BLaER1 (cell line): ENCODE measurements around the gene GLIS1.
A peak's percentile ranks its signal among the peaks of the same experiment; 100 is the strongest.

ENCODE experiments used
- H3K27ac ChIP-seq: shearing (Covaris generic); formaldehyde crosslinking; 2 replicates; pipeline ENCODE4 v1.8.1; 2022
- H3K27me3 ChIP-seq: shearing (Covaris generic); formaldehyde crosslinking; 2 replicates; pipeline ENCODE4 v1.8.1; 2022
- H3K36me3 ChIP-seq: shearing (Covaris generic); formaldehyde crosslinking; 2 replicates; pipeline ENCODE4 v1.8.1; 2022
- H3K4me1 ChIP-seq: shearing (Covaris generic); formaldehyde crosslinking; 2 replicates; pipeline ENCODE4 v1.8.1; 2022
- H3K4me2 ChIP-seq: shearing (Covaris generic); formaldehyde crosslinking; 2 replicates; pipeline ENCODE4 v1.8.1; 2022
- H3K4me3 ChIP-seq: shearing (Covaris generic); formaldehyde crosslinking; 2 replicates; pipeline ENCODE4 v1.8.1; 2022
- H3K9ac ChIP-seq: shearing (Covaris generic); formaldehyde crosslinking; 2 replicates; pipeline ENCODE4 v1.8.1; 2022
- H3K9me3 ChIP-seq: shearing (Covaris generic); formaldehyde crosslinking; 2 replicates; pipeline ENCODE4 v1.8.1; 2022
- H4K20me1 ChIP-seq: shearing (Covaris generic); formaldehyde crosslinking; 2 replicates; pipeline ENCODE4 v1.8.1; 2022
- Cebpa-rat ChIP-seq: shearing (Covaris generic); IDR thresholded peaks from 2 replicates; pipeline ENCODE4 v1.8.1; 2022

GLIS1 gene

DNA sequence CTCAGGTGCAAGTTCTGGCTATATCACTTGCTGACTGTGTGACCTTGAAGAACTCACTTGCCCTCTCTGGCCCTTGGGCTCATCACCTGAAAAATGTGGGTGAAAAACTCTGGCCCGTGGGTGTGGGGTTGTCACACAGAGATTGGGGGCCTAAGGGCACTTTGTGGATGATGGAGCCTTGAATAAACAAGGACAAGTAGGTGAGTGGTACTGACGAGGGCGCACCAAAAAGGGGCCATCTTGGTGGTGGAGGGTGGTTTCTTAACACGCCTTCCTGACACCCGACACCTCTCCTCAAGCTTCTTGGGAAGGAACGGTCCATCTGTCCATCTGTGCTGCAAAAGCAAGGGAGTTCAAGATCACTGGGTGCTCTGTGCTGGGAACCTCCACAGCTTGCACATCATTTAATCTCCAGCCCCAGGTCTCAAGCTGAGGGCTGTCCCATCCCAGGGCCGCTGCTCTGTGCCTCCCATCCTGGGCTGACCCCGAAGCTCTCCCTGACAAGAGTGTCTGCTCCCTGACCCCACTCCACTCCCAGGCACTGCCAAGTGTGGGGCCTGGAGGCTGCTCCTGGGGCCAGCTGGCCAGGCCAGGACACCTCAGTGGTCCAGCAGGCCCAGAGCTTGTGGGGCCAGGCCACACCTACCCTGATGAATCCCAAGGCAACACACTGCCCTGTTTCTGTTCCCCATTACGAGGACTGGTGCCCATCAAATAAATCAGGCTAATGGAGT lies 97.3 kb downstream of the GLIS1 start:
- H3K9ac ChIP-seq = no peak overlapping the region
- no peaks in the 10 kb centered on the region for H3K36me3 ChIP-seq
- H3K27ac ChIP-seq = no peak overlapping the region
- peaks cover 27% of the 10 kb centered on the region for H3K4me1 ChIP-seq
- H3K27me3 ChIP-seq = no peaks in the 10 kb centered on the region
- no peak overlapping the region for H3K4me2 ChIP-seq
- H3K9me3 ChIP-seq = no peaks in the 10 kb centered on the region
- no peak overlapping the region for H3K4me3 ChIP-seq
- no peaks in the 10 kb centered on the region for H4K20me1 ChIP-seq
- no peak for TF ChIP-seq Cebpa-rat

DNA sequence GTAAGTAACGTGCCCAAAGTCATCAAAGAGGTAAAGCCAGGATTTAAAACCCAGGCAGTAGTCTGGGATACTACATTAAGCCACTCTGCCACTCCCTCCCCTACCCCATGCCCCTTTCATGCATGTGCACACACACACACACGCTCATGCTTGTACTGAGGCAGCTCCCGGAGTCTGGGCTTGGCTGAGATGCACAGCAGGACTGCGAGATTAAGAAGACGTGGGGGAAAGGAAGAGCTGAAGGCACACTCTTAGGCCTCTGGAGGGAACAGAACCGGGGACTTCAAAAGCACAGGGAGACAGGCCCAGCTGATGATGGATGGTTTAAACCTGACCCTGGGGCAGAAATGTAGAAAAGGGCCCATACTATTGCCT lies 98.3 kb downstream of the GLIS1 start:
- Histone ChIP-seq H3K27ac (no peak overlapping the region), H3K4me2 (no peak overlapping the region), H3K4me3 (no peak overlapping the region), H3K27me3 (no peaks in the 10 kb centered on the region), H4K20me1 (no peaks in the 10 kb centered on the region), H3K4me1 (peaks cover 27% of the 10 kb centered on the region), H3K9me3 (no peaks in the 10 kb centered on the region), H3K9ac (no peak overlapping the region), H3K36me3 (no peaks in the 10 kb centered on the region)
- TF ChIP-seq Cebpa-rat = no peak

DNA sequence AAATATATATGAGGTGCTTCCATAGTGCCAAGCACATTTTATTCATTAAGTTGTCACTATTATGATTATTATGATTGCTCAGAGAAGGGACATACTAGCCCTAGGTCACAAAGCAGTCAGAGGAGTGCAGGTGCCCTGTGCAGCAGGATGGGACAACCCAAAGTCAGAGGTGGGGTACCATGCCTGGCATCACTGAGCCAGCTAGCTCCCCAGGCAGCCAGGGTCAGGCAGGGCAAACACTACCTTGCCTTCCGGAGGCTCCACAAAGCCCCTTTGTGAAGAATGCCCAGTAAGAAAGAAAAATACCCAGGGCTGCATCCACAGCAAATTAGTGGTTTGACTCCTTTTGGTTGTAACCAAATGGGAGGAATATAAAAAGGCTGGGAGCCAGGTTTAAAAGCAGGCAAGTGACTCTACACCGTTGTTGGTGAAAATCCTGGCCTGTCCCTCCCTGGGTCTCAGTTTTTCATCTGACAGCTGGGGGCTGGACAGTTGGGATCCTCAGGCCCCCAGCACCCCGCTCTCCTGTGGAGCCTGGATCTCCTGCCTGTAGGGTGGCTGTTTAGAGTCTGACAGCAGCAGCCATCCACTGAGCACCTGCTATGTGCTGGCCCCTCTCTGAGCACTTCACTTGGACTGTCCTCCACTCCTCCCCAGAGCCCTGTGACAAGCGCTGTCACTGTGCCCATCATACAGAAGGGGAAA lies 98.8 kb downstream of the GLIS1 start:
- no peaks in the 10 kb centered on the region for H3K27me3 ChIP-seq
- no peaks in the 10 kb centered on the region for H3K9me3 ChIP-seq
- H3K27ac ChIP-seq = no peak overlapping the region
- no peaks in the 10 kb centered on the region for H4K20me1 ChIP-seq
- no peak overlapping the region for H3K4me2 ChIP-seq
- H3K4me3 ChIP-seq = no peak overlapping the region
- H3K9ac ChIP-seq = no peak overlapping the region
- TF ChIP-seq Cebpa-rat = no peak
- H3K4me1 ChIP-seq = peaks cover 27% of the 10 kb centered on the region
- no peaks in the 10 kb centered on the region for H3K36me3 ChIP-seq

DNA sequence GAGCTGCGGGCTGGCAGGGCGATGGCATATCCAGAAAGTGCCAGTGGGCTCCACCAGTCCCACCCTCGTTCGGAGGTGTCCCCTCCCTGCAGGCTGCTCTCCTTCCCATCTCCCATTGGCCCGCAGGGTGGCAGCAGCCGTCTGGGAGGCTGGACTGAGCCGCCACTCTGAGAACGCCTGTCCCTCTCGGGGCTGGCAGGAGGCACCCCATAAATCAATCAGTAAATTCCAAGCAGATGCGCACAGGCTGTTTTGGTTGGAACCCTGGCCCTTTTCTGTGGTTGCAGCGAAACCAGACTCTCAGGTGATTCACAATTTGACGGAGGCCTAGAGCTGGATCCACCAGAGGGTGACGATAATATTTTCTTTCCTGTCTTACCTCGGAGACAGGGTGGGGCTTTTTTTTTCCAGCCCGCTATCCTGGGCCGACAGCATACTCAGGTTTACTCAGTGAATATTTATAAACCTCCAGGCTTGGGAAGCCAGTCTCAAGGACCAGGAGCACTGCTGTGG lies 99.7 kb downstream of the GLIS1 start:
- H3K4me3 ChIP-seq = no peak overlapping the region
- peak overlapping the region; percentile 61 for H3K4me2 ChIP-seq
- no peaks in the 10 kb centered on the region for H3K36me3 ChIP-seq
- H3K4me1 ChIP-seq = peaks cover 27% of the 10 kb centered on the region
- TF ChIP-seq Cebpa-rat = no peak
- no peaks in the 10 kb centered on the region for H4K20me1 ChIP-seq
- H3K9ac ChIP-seq = no peak overlapping the region
- no peak overlapping the region for H3K27ac ChIP-seq
- no peaks in the 10 kb centered on the region for H3K9me3 ChIP-seq
- H3K27me3 ChIP-seq = no peaks in the 10 kb centered on the region

DNA sequence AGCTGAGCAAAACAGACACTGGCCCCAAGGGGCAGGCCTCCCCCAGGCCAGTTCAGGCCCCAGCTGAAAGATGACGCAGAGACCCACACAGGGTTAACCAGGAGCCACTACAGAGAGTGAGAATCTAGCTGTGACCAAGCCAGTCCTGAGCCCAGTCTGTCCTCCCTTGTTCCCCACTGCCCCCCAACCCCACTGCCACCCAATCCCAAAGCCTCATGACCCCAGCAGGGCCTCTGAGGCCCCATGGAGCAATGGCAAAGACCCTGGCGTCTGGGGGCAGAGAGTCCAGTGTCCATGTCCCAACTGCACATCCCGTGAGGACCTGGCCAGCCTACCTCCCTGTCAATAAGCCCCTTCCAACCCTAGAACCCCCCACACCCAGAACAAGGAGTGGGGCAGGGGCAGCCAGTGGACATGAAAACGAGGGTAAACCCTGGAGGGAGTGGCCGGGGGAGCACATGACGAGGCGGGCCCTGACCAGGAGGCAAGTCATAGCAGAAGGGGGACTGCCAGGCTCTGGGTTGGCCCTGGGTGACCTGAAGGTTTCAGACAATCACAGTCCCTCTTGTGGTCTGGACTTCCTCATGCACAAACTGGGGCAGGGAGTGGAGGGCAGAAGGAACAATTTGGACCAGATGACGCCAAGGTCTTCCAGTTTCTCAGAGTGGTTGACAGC lies 100.5 kb downstream of the GLIS1 start:
- no peaks in the 10 kb centered on the region for H3K9me3 ChIP-seq
- no peak overlapping the region for H3K9ac ChIP-seq
- no peaks in the 10 kb centered on the region for H3K36me3 ChIP-seq
- H3K27ac ChIP-seq = 0 out of 2 replicates have a peak overlapping the region, but pooled peaks have one; percentile 23
- H3K4me3 ChIP-seq = no peak overlapping the region
- TF ChIP-seq Cebpa-rat = no peak
- H4K20me1 ChIP-seq = no peaks in the 10 kb centered on the region
- no peaks in the 10 kb centered on the region for H3K27me3 ChIP-seq
- peak overlapping the region; percentile 61 for H3K4me2 ChIP-seq
- peaks cover 27% of the 10 kb centered on the region for H3K4me1 ChIP-seq

DNA sequence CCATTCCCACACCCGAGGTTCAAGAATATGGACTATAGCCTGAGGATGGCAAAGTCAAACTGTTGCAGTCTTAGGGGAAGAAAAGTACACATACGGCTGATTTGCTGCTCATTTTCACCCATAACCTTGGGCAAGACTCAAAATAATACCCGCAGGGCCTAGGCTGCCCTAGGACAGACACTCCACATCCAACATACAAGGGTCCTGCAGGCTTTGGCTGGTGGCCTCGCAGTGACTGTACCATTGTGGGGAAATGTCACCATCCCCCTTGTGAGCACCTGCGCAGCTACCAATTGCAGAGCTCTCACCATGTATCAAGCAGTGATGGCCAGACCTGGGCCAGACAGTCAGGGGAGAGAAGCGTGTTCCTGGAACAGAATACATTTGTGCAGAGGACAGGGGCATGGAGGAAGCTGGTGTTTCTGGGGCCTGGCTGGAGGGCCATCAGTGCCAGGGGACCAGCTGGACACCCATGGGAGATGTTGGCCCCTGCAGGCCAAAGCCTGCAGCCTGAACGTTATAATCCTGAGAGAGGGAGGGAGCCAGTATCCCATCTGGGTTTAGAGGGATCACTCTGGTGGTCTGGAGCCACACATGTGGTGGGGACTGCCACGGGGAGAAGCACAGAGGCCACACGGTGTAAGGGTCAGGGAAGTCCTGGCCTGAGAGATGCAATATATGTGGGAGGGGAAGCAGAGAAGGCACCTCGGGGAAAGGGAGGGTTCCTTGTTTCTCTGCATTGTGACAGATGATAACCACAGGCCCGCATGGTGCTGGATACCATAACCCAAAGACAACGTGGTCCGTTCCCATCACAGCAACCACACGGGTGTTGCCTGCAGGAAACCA lies 101.2 kb downstream of the GLIS1 start:
- H3K27me3 ChIP-seq = no peaks in the 10 kb centered on the region
- H3K4me2 ChIP-seq = peak overlapping the region; percentile 61
- 0 out of 2 replicates have a peak overlapping the region, but pooled peaks have one; percentile 23 for H3K27ac ChIP-seq
- H3K9ac ChIP-seq = no peak overlapping the region
- H3K4me1 ChIP-seq = peaks cover 27% of the 10 kb centered on the region
- TF ChIP-seq Cebpa-rat = no peak
- no peak overlapping the region for H3K4me3 ChIP-seq
- H3K9me3 ChIP-seq = no peaks in the 10 kb centered on the region
- H4K20me1 ChIP-seq = no peaks in the 10 kb centered on the region
- no peaks in the 10 kb centered on the region for H3K36me3 ChIP-seq

DNA sequence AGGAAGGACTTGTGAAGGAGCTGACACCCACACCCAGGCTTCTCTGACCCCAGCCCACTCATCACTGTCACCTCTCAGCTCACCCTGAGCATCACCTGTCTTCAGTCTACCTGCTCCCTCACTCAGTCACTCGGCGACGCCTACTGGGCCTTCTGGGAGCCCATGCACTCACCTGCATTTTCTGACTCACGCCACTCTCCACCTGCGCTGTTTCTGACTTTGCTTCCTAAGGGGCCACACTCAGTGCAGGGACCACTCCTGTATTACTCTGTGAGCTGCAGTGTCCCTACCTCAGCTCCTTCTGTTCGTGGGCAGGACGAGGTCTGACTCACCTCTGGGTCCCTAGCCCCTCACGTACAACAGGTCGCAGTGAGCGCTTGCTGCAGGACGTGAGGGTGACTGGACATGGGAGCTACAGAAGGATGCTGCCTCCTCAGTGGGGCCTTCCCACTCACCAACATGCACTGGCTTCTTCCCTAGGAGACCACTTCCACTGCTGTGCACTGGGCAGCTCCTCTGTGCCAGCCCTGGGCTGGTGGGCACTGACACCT lies 102.3 kb downstream of the GLIS1 start:
- no peaks in the 10 kb centered on the region for H3K36me3 ChIP-seq
- peaks cover 27% of the 10 kb centered on the region for H3K4me1 ChIP-seq
- H3K4me3 ChIP-seq = no peak overlapping the region
- TF ChIP-seq Cebpa-rat = no peak
- H3K4me2 ChIP-seq = no peak overlapping the region
- H4K20me1 ChIP-seq = no peaks in the 10 kb centered on the region
- no peaks in the 10 kb centered on the region for H3K27me3 ChIP-seq
- no peak overlapping the region for H3K27ac ChIP-seq
- H3K9me3 ChIP-seq = no peaks in the 10 kb centered on the region
- no peak overlapping the region for H3K9ac ChIP-seq

DNA sequence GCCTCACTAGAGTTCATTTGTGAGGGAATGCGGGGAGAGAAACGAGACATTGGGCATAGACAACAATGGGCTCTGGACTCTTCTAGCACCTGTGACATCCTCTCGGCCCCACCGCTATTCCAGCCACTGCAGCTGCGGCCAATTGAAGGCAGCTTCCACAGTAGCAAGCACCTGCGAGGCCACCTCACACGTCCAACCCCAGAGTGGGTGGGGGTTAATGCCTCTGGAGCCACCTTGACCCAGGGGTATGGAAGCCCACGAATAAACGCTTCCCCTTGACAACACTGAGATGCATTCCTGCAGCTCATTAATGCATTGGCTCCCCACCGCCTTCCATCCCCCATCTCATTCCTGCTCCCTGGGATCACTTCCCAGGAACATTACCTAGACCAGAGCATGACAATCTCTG lies 104.4 kb downstream of the GLIS1 start:
- no peaks in the 10 kb centered on the region for H4K20me1 ChIP-seq
- no peak overlapping the region for H3K27ac ChIP-seq
- no peak overlapping the region for H3K9ac ChIP-seq
- no peak for TF ChIP-seq Cebpa-rat
- no peaks in the 10 kb centered on the region for H3K27me3 ChIP-seq
- no peaks in the 10 kb centered on the region for H3K36me3 ChIP-seq
- H3K9me3 ChIP-seq = no peaks in the 10 kb centered on the region
- H3K4me2 ChIP-seq = no peak overlapping the region
- peaks cover 25% of the 10 kb centered on the region for H3K4me1 ChIP-seq
- no peak overlapping the region for H3K4me3 ChIP-seq

DNA sequence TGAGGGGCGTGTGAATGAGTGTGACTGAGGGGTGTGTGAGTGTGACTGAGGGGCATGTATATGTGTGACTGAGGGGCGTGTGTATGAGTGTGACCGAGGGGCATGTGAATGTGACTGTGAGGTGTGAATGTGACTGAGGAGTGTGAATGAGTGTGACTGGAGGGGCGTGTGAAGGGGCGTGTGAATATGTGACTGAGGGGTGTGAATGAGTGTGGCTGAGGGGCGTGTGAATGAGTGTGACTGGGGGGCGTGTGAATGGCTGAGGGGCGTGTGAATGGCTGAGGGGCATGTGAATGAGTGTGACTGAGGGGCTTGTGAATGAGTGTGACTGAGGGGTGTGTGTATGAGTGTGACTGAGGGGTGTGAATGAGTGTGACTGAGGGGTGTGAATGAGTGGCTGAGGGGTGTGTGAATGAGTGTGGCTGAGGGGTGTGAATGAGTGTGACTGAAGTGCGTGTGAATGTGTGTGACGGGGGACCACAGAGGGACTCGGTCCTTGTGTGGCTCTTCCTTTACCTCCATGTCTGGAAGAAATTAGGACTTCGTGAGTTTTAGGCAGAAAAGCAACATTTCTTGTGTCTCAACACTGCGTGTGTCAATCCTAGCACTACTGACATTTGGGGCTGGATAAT lies 105.8 kb downstream of the GLIS1 start:
- no peak for TF ChIP-seq Cebpa-rat
- Histone ChIP-seq H3K4me1 (peaks cover 11% of the 10 kb centered on the region), H3K4me3 (no peak overlapping the region), H3K36me3 (no peaks in the 10 kb centered on the region), H4K20me1 (no peaks in the 10 kb centered on the region), H3K27ac (no peak overlapping the region), H3K27me3 (no peaks in the 10 kb centered on the region), H3K9ac (no peak overlapping the region), H3K4me2 (no peak overlapping the region), H3K9me3 (no peaks in the 10 kb centered on the region)
